ENCODE data around the gene GOLGA2. TPM values are rescaled to one million over a fixed set of nuclear protein-coding genes. Genes with fewer than 3 reads are reported as not detected.

The GOLGA2 gene
- total and polyA plus RNA-seq, 5 donors from 2014 or later: 3.7 to 55.8 (median 4.1) TPM

DNA sequence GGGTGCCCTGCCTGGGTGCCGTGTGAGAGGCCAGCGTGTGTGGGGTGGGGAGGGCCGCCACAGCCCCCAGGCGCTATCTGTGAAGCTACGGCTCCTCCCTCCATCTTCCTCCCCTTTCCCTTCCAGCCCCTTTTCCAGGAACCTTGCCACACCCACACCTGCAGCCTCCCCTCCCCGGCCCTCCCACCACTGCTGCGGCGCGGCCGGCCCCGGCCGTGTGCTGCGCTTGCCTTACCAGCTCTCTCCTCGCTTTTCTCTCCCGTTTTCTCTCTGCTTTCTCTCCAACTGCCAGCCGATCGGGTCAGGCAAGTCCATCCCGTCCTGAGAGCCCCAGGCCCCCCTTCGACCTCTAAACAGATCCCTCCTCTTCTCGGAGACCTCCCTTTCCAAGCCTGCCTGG is 21.4 kb downstream of the GOLGA2 start:
- peaks cover 0 to 18% (median 8%) of the 10 kb centered on the region in 4 donors for H3K4me1 Mint-ChIP-seq
- no peak for DNase-seq

GRCh38 chr9:128253991-128254346 is 21.8 kb downstream of the GOLGA2 start:
- Histone ChIP-seq H3K4me1 (ENCODE audit: control insufficient read depth, insufficient read depth, low read length, poor library complexity, severe bottlenecking) (peaks cover 19% of the 10 kb centered on the region), H3K27me3 (ENCODE audit: control insufficient read depth, insufficient read depth, low read length) (no peaks in the 10 kb centered on the region), H3K27ac (ENCODE audit: insufficient read depth, low read length, poor library complexity, severe bottlenecking) (no peak overlapping the region), H3K9me3 (ENCODE audit: control insufficient read depth in 2 of 2, low read length in 2 of 2) (no peaks in the 10 kb centered on the region), H3K36me3 (ENCODE audit: control insufficient read depth, insufficient read depth, low read length) (peaks cover 17% of the 10 kb centered on the region), H3K4me3 (ENCODE audit: low read depth, low read length) (no peak overlapping the region)
- DNase-seq (no peak), ATAC-seq (ENCODE audit: low read depth in 2 of 2) (no peak)
- Mint-ChIP-seq H3K27ac (no peak overlapping the region), H3K4me1 (peaks cover 0 to 18% (median 8%) of the 10 kb centered on the region in 4 donors), H3K4me3 (peak overlapping the region in 1 of 4 donors; percentile 32), H3K36me3 (peaks cover 8% of the 10 kb centered on the region), H3K27me3 (no peaks in the 10 kb centered on the region), H3K9me3 (peaks cover 0 to 1% (median 0%) of the 10 kb centered on the region in 7 donors)

More for the DNA sequence above, 21.4 kb downstream of the GOLGA2 start:
- ATAC-seq (ENCODE audit: low read depth in 2 of 2): no peak
- peaks cover 0 to 1% (median 0%) of the 10 kb centered on the region in 7 donors for H3K9me3 Mint-ChIP-seq
- no peaks in the 10 kb centered on the region for H3K27me3 ChIP-seq (ENCODE audit: control insufficient read depth, insufficient read depth, low read length)
- H3K27me3 Mint-ChIP-seq: no peaks in the 10 kb centered on the region
- H3K36me3 ChIP-seq (ENCODE audit: control insufficient read depth, insufficient read depth, low read length): peaks cover 18% of the 10 kb centered on the region
- no peaks in the 10 kb centered on the region for H3K9me3 ChIP-seq (ENCODE audit: control insufficient read depth in 2 of 2, low read length in 2 of 2)
- peaks cover 12% of the 10 kb centered on the region for H3K36me3 Mint-ChIP-seq
- peaks cover 19% of the 10 kb centered on the region for H3K4me1 ChIP-seq (ENCODE audit: control insufficient read depth, insufficient read depth, low read length, poor library complexity, severe bottlenecking)
- H3K4me3 Mint-ChIP-seq: no peak overlapping the region
- H3K4me3 ChIP-seq (ENCODE audit: low read depth, low read length): no peak overlapping the region
- H3K27ac Mint-ChIP-seq: no peak overlapping the region
- H3K27ac ChIP-seq (ENCODE audit: insufficient read depth, low read length, poor library complexity, severe bottlenecking): no peak overlapping the region

DNA sequence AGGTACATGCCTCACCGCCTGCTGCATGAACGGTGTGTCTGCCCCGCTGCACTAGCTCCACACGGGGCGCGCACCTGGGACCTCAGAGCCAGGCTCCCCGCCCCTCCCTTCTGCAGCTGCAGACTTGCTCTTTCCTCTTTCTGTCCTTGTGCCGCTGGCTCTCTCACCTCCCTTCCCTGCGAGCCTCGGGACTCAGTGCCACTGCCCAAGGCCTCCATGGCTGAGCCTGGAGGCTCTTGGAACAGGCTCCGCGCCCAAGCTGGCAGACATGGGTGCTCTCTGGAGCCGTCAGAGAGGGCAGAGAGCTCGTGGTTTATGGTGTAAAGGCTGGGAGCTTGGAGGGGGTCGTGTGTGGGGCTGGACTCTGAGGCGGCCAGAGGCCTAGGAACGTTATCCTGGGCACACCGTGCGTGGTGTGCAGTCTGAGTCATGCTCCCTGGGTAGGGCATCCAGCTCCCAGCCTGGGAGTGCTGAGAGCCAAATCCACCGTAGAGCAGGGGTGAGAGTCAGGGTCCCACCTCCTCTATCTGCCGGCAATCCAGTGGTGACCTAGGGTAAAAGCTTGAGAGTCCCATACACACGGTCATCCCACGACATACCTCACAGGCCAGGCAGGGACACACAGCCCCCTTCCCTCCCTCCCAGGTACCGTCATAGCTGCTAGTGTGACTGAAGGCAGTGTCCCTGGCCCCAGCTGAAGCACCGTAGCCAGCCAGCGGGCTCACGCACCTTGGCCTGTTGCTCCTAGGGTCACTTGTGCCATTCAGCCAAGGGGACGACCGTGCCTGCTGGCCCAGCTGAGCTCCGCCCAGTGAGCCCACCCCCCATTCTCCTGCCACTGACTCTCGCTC is 22.4 kb downstream of the GOLGA2 start:
- no peak for DNase-seq
- no peak overlapping the region for H3K4me3 Mint-ChIP-seq
- Histone ChIP-seq H3K27me3 (ENCODE audit: control insufficient read depth, insufficient read depth, low read length) (no peaks in the 10 kb centered on the region), H3K36me3 (ENCODE audit: control insufficient read depth, insufficient read depth, low read length) (peaks cover 11% of the 10 kb centered on the region), H3K4me3 (ENCODE audit: low read depth, low read length) (no peak overlapping the region), H3K9me3 (ENCODE audit: control insufficient read depth in 2 of 2, low read length in 2 of 2) (no peaks in the 10 kb centered on the region), H3K27ac (ENCODE audit: insufficient read depth, low read length, poor library complexity, severe bottlenecking) (no peak overlapping the region), H3K4me1 (ENCODE audit: control insufficient read depth, insufficient read depth, low read length, poor library complexity, severe bottlenecking) (peaks cover 19% of the 10 kb centered on the region)
- peaks cover 0 to 18% (median 8%) of the 10 kb centered on the region in 4 donors for H3K4me1 Mint-ChIP-seq
- H3K27me3 Mint-ChIP-seq: no peaks in the 10 kb centered on the region
- ATAC-seq (ENCODE audit: low read depth in 2 of 2): no peak
- H3K36me3 Mint-ChIP-seq: peaks cover 5% of the 10 kb centered on the region
- H3K9me3 Mint-ChIP-seq: peaks cover 0 to 1% (median 0%) of the 10 kb centered on the region in 7 donors
- H3K27ac Mint-ChIP-seq: peak overlapping the region in 1 of 3 donors; percentile 20

- ATAC-seq (ENCODE audit: low read depth in 2 of 2): no peak
- peaks cover 0 to 1% (median 0%) of the 10 kb centered on the region in 7 donors for H3K9me3 Mint-ChIP-seq
Measured at GRCh38 chr9:128252317-128253139, 23.3 kb downstream of the GOLGA2 start.

DNA sequence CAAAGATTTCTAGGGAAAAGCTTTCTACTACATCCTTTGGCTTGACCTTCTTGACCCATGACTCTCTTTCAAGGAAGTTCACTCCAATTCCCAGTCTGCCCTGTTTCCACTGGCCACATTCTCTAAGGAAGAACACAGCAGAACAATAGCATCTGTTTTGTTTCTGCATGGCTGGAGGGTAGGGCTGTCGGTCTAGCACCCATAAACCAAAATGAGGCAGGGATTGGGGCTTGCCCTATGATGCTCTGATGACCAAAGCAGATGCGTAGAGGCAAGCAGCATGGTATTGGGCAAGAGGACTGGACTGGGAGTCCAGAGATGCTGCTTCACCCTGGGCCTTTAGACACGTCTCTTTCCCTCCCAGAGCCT is 24.1 kb downstream of the GOLGA2 start:
- peaks cover 0 to 1% (median 0%) of the 10 kb centered on the region in 7 donors for H3K9me3 Mint-ChIP-seq

More at GRCh38 chr9:128252317-128253139, 23.3 kb downstream of the GOLGA2 start:
- Mint-ChIP-seq H3K27ac (peak overlapping the region in 1 of 3 donors; percentile 56), H3K4me1 (peaks cover 0 to 18% (median 8%) of the 10 kb centered on the region in 4 donors), H3K27me3 (no peaks in the 10 kb centered on the region), H3K36me3 (peaks cover 2% of the 10 kb centered on the region), H3K4me3 (peak overlapping the region in 2 of 4 donors; percentile 10 to 79)
- H3K4me3 ChIP-seq (ENCODE audit: low read depth, low read length): no peak overlapping the region
- no peaks in the 10 kb centered on the region for H3K27me3 ChIP-seq (ENCODE audit: control insufficient read depth, insufficient read depth, low read length)
- H3K9me3 ChIP-seq (ENCODE audit: control insufficient read depth in 2 of 2, low read length in 2 of 2): no peaks in the 10 kb centered on the region
- peaks cover 19% of the 10 kb centered on the region for H3K4me1 ChIP-seq (ENCODE audit: control insufficient read depth, insufficient read depth, low read length, poor library complexity, severe bottlenecking)
- H3K36me3 ChIP-seq (ENCODE audit: control insufficient read depth, insufficient read depth, low read length): peaks cover 6% of the 10 kb centered on the region
- no peak for DNase-seq
- no peak overlapping the region for H3K27ac ChIP-seq (ENCODE audit: insufficient read depth, low read length, poor library complexity, severe bottlenecking)

GRCh38 chr9:128250839-128251731 is 24.7 kb downstream of the GOLGA2 start:
- DNase-seq: no peak
- peak overlapping the region; percentile 79 to 93 (median 83) for H3K4me3 Mint-ChIP-seq
- Histone ChIP-seq H3K27me3 (ENCODE audit: control insufficient read depth, insufficient read depth, low read length) (no peaks in the 10 kb centered on the region), H3K27ac (ENCODE audit: insufficient read depth, low read length, poor library complexity, severe bottlenecking) (no peak overlapping the region), H3K36me3 (ENCODE audit: control insufficient read depth, insufficient read depth, low read length) (no peaks in the 10 kb centered on the region), H3K4me1 (ENCODE audit: control insufficient read depth, insufficient read depth, low read length, poor library complexity, severe bottlenecking) (peaks cover 19% of the 10 kb centered on the region), H3K9me3 (ENCODE audit: control insufficient read depth in 2 of 2, low read length in 2 of 2) (no peaks in the 10 kb centered on the region), H3K4me3 (ENCODE audit: low read depth, low read length) (no peak overlapping the region)
- H3K9me3 Mint-ChIP-seq: peaks cover 0 to 1% (median 0%) of the 10 kb centered on the region in 7 donors
- H3K36me3 Mint-ChIP-seq: no peaks in the 10 kb centered on the region
- peaks cover 0 to 18% (median 8%) of the 10 kb centered on the region in 4 donors for H3K4me1 Mint-ChIP-seq
- no peaks in the 10 kb centered on the region for H3K27me3 Mint-ChIP-seq
- H3K27ac Mint-ChIP-seq: peak overlapping the region in 2 of 3 donors; percentile 56 to 82
- ATAC-seq (ENCODE audit: low read depth in 2 of 2): no peak

More for the DNA sequence above, 24.1 kb downstream of the GOLGA2 start:
- Mint-ChIP-seq H3K27ac (peak overlapping the region in 1 of 3 donors; percentile 56), H3K36me3 (no peaks in the 10 kb centered on the region), H3K4me1 (peaks cover 0 to 18% (median 8%) of the 10 kb centered on the region in 4 donors), H3K27me3 (no peaks in the 10 kb centered on the region), H3K4me3 (peak overlapping the region; percentile 69 to 87 (median 79))
- Histone ChIP-seq H3K27ac (ENCODE audit: insufficient read depth, low read length, poor library complexity, severe bottlenecking) (no peak overlapping the region), H3K36me3 (ENCODE audit: control insufficient read depth, insufficient read depth, low read length) (no peaks in the 10 kb centered on the region), H3K27me3 (ENCODE audit: control insufficient read depth, insufficient read depth, low read length) (no peaks in the 10 kb centered on the region), H3K9me3 (ENCODE audit: control insufficient read depth in 2 of 2, low read length in 2 of 2) (no peaks in the 10 kb centered on the region), H3K4me1 (ENCODE audit: control insufficient read depth, insufficient read depth, low read length, poor library complexity, severe bottlenecking) (peaks cover 19% of the 10 kb centered on the region), H3K4me3 (ENCODE audit: low read depth, low read length) (no peak overlapping the region)
- no peak for ATAC-seq (ENCODE audit: low read depth in 2 of 2)
- no peak for DNase-seq
